Smooth muscle cell of the pulmonary artery (primary cell): ENCODE data around the gene LUZP1. TPM values are rescaled to one million over a fixed set of nuclear protein-coding genes. Genes with fewer than 3 reads are reported as not detected.

Experiments
- total RNA-seq: library from RNA; depleted of rRNA; stranded (reverse); fragments of >200 nt; gene quantifications from 2 replicates; pipeline ENCODE4 v1.2.3, GENCODE V29; 2014

Gene LUZP1
- total RNA-seq: 21.0 and 26.5 TPM in 2 replicates

DNA sequence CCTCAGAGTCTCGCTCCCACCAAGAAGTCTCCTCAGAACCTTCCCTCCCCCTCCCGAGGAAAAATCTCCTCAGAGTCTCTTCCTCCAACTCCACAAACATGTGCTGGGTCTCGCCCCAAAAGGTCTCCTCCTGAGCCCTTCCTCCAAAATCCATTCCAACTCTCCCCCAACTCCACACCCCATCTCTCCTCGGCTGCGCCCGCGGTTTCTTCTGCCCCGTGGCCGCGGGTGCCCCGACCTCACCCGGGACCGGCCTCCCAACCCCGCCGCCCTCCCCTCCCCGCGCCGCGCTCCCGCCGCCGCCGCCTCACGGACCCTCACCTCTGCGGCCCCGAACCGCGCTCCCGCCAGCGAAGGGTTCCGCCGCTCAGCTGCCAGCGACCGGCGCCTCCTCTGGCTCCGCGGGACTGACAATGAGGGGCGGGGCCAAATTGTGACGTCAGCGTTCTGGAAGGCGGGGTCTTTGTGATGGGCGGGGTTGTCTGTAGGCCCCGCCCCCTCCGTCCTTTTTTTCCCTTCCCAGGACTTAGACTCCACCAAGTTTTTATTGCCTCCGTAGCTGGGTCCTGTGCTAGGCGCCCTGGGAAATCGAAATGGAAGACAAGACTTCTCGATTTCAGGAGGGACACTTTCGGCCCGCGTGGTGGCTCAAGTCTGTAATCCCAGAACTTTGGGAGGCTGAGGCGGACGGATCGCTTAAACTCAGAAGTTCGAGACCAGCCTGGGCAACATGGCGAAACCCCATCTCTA lies at the start of gene LUZP1:
Gene LUZP1, minus strand, starts transcription at position 412 of the 750 bp plus-strand sequence.

DNA sequence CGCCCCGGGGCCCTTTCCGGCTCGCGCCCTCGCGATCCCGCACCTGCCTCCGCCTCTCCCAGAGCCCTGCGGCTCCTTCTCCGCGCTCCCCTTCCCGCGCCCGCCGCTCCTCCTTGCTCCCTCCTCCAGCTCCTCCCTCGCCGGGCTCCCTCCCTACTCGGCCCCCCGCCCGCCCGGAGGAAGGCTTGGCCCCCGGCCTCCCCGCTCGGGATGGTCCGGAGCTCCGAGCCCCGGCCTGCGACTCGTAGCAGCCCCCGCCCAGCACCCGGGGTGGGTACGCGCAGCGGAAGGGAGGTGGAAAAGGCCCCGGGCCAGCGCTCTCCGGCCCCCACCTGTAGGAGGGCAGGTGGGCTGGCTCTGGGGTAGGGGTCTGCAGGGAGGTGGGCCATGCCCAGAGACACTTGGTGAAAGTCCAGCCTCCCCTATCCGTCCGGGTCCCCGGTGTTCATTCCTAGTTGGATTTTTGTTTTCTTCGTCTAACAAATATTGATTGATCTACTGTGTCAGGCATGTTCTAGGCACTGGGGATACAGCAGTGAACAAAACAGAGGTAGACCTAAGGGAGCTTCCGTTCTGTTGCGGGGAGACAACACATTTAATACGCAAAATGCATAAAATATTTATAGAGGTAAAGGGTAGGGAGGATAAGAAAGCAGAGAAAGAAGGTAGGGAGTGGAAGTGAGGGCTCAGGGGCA lies 48.9 kb upstream of the LUZP1 start, which contains the start of gene HTR1D:
Gene HTR1D, minus strand, starts transcription at position 82 of the 695 bp plus-strand sequence. CDS start 23,283 bp downstream, outside the sequence.

Other genes with a start within 250 kb of the LUZP1 start
- not detected in 2 replicates for gene LACTBL1, start 196.0 kb downstream of the LUZP1 start, total RNA-seq
- gene TEX46, start 153.0 kb downstream of the LUZP1 start, total RNA-seq: not detected in 2 replicates
- gene KDM1A, start 149.4 kb downstream of the LUZP1 start, total RNA-seq: 72.6 and 76.8 TPM in 2 replicates
- not detected in 2 replicates for gene HTR1D, start 48.6 kb upstream of the LUZP1 start, total RNA-seq
- 54.5 and 60.1 TPM in 2 replicates for gene HNRNPR, start 175.4 kb upstream of the LUZP1 start, total RNA-seq
- 16.0 and 20.3 TPM in 2 replicates for gene ZNF436, start 201.0 kb upstream of the LUZP1 start, total RNA-seq